ENCODE data around the gene RPRD1A.

RPRD1A gene

GRCh38 chr18:36058674-36059073, 8.7 kb downstream of the RPRD1A start:
- no peak overlapping the region for H3K27ac ChIP-seq
- no peak for TF ChIP-seq CTCF (conservative IDR thresholded peaks at IDR 0.05)

GRCh38 chr18:36051760-36052159, 15.6 kb downstream of the RPRD1A start:
- TF ChIP-seq CTCF (conservative IDR thresholded peaks at IDR 0.05) = no peak
- H3K27ac ChIP-seq = no peak overlapping the region

GRCh38 chr18:36050479-36050878, 16.9 kb downstream of the RPRD1A start:
- H3K27ac ChIP-seq = no peak overlapping the region
- TF ChIP-seq CTCF (conservative IDR thresholded peaks at IDR 0.05) = no peak

- TF ChIP-seq CTCF (conservative IDR thresholded peaks at IDR 0.05) = no peak
- no peak overlapping the region for H3K27ac ChIP-seq
These were observed 19.8 kb downstream of the RPRD1A start for GRCh38 chr18:36047521-36047920.

GRCh38 chr18:36046898-36047297, 20.5 kb downstream of the RPRD1A start:
- H3K27ac ChIP-seq = no peak overlapping the region
- TF ChIP-seq CTCF (conservative IDR thresholded peaks at IDR 0.05) = no peak

GRCh38 chr18:36045241-36045991, 21.9 kb downstream of the RPRD1A start:
- H3K27ac ChIP-seq = peak overlapping the region; percentile 38
- TF ChIP-seq CTCF (conservative IDR thresholded peaks at IDR 0.05) = no peak

GRCh38 chr18:36043153-36043552, 24.2 kb downstream of the RPRD1A start:
- H3K27ac ChIP-seq = no peak overlapping the region
- no peak for TF ChIP-seq CTCF (conservative IDR thresholded peaks at IDR 0.05)
